Neural cell (in vitro differentiated cells): ENCODE data around the gene HS1BP3.

Experiments
- EP300 ChIP-seq: fragments of 450-650 bp; conservative IDR thresholded peaks from 2 replicates; pipeline ENCODE4 v1.6.1; 2014; ENCODE audit warnings: antibody characterized with exemption, mild to moderate bottlenecking, moderate library complexity; ENCODE audit not compliant: poor library complexity, severe bottlenecking
- EZH2 ChIP-seq: fragments of 200-600, 300-800 bp; shearing (Covaris generic), sonication (generic); IDR thresholded peaks from 2 replicates; pipeline ENCODE4 v1.6.1; 2014; ENCODE audit warnings: antibody characterized with exemption, low read length, borderline replicate concordance, mild to moderate bottlenecking; ENCODE audit not compliant: insufficient read depth, poor library complexity, severe bottlenecking
- SMC3 ChIP-seq: fragments of 450-650 bp; conservative IDR thresholded peaks from 2 replicates; pipeline ENCODE4 v1.6.1; 2014; ENCODE audit warnings: antibody characterized with exemption, mild to moderate bottlenecking, moderate library complexity; ENCODE audit not compliant: poor library complexity
- TAF1 ChIP-seq: IDR thresholded peaks from 2 replicates; pipeline ENCODE4 v1.6.1; 2012; ENCODE audit warnings: low read depth

GRCh38 chr2:20596973-20597859, 53.7 kb downstream of the HS1BP3 start:
- no peak for TF ChIP-seq TAF1
- no peak for TF ChIP-seq SMC3
- no peak for TF ChIP-seq EZH2
- no peak for TF ChIP-seq EP300
